Measurements from ENCODE around the gene BEAN1. TPM values are rescaled to one million over a fixed set of nuclear protein-coding genes. Genes with fewer than 3 reads are reported as not detected.
"Not testable (repeated sequence)": the region's sequence is repeated elsewhere in the genome, so short reads cannot be mapped to it uniquely, and the experiment has no call there.

BEAN1 gene
- total RNA-seq, 1 experiment from 2014 or later, result 0.24 TPM

DNA sequence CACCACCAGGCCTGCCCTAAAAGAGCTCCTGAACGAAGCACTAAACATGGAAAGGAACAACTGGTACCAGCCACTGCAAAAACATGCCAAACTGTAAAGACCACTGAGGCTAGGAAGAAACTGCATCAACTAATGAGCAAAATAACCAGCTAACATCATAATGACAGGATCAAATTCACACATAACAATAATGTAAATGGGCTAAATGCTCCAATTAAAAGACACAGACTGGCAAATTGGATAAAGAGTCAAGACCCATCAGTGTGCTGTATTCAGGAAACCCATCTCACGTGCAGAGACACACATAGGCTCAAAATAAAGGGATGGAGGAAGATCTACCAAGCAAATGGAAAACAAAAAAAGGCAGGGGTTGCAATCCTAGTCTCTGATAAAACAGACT, 70.8 kb downstream of the BEAN1 start:
- H3T11ph ChIP-seq (ENCODE audit: low read length); H3K79me1 ChIP-seq (ENCODE audit: insufficient read depth, low read depth, low read length, poor library complexity, severe bottlenecking); H3K23me2 ChIP-seq (ENCODE audit: insufficient read length, low read depth, low read length, poor library complexity, severe bottlenecking); H3K14ac ChIP-seq (ENCODE audit: insufficient read depth, low read length); H2AFZ ChIP-seq (ENCODE audit: low read length); H3K4ac ChIP-seq (ENCODE audit: low read depth, low read length); H2AK5ac ChIP-seq (ENCODE audit: insufficient read length, low read length); H3K56ac ChIP-seq (ENCODE audit: insufficient read length, low read depth, low read length); H3K79me2 ChIP-seq (ENCODE audit: insufficient read depth, low read length); H4K8ac ChIP-seq (replicated peaks; ENCODE audit: insufficient read length, low read depth, low read length); H2BK5ac ChIP-seq (ENCODE audit: insufficient read length, low read length); H2BK120ac ChIP-seq (ENCODE audit: low read depth, low read length, poor library complexity, severe bottlenecking); H3K27me3 ChIP-seq (ENCODE audit: insufficient read depth, low read length); H3K36me3 Mint-ChIP-seq (ENCODE audit: insufficient read depth in 1 of 3, low read depth in 3 of 3); H3K9ac ChIP-seq (ENCODE audit: extremely low read depth, insufficient read length, low read length); H3K27ac Mint-ChIP-seq; H3K4me2 ChIP-seq (ENCODE audit: insufficient read depth, insufficient read length, low read length); H4K20me1 ChIP-seq (ENCODE audit: control insufficient read depth, insufficient read depth, insufficient read length); H3K9me3 ChIP-seq (ENCODE audit: control insufficient read depth, low read depth, low read length); H3K4me1 Mint-ChIP-seq; H3K23ac ChIP-seq (ENCODE audit: insufficient read length, low read depth, low read length); H3K4me3 Mint-ChIP-seq; H3K27ac ChIP-seq (ENCODE audit: insufficient read length, low read depth, low read length); H2BK12ac ChIP-seq (ENCODE audit: insufficient read length, low read depth, low read length); DNase-seq; H2BK15ac ChIP-seq (ENCODE audit: low read depth, low read length); H3K4me1 ChIP-seq (ENCODE audit: insufficient read depth, low read length); H4K91ac ChIP-seq (ENCODE audit: insufficient read length, low read depth, low read length); H2BK20ac ChIP-seq (ENCODE audit: low read depth, low read length, poor library complexity, severe bottlenecking); H4K5ac ChIP-seq (ENCODE audit: insufficient read length, low read depth, low read length); H3K18ac ChIP-seq (ENCODE audit: insufficient read length, low read depth, low read length): not testable (repeated sequence)
- H3K27me3 Mint-ChIP-seq (ENCODE audit: low read depth), result peaks cover 29% of the 10 kb centered on the region
- peaks cover 10 to 17% of the 10 kb centered on the region in 2 experiments for H3K9me3 Mint-ChIP-seq
- WGBS (ENCODE audit: extremely low coverage, insufficient read length, low lambda C conversion rate), result no CpG with 5 or more reads among the region's 2 CpGs

DNA sequence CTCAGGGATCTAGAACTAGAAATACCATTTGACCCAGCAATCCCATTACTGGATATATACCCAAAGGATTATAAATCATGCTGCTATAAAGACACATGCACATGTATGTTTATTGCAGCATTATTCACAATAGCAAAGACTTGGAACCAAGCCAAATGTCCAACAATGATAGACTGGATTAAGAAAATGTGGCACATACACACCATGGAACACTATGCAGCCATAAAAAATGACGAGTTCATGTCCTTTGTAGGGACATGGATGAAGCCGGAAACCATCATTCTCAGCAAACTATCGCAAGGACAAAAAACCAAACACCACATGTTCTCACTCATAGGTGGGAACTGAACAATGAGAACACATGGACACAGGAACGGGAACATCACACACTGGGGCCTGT, 74.5 kb downstream of the BEAN1 start:
- not testable (repeated sequence) for H3T11ph ChIP-seq (ENCODE audit: low read length); H3K79me1 ChIP-seq (ENCODE audit: insufficient read depth, low read depth, low read length, poor library complexity, severe bottlenecking); H2BK5ac ChIP-seq (ENCODE audit: insufficient read length, low read length); H4K91ac ChIP-seq (ENCODE audit: insufficient read length, low read depth, low read length); H4K8ac ChIP-seq (replicated peaks; ENCODE audit: insufficient read length, low read depth, low read length); H3K4me2 ChIP-seq (ENCODE audit: insufficient read depth, insufficient read length, low read length); H3K4me1 Mint-ChIP-seq; H3K56ac ChIP-seq (ENCODE audit: insufficient read length, low read depth, low read length); H3K9me3 ChIP-seq (ENCODE audit: control insufficient read depth, low read depth, low read length); H2BK120ac ChIP-seq (ENCODE audit: low read depth, low read length, poor library complexity, severe bottlenecking); H3K9me3 Mint-ChIP-seq; H3K27ac ChIP-seq (ENCODE audit: insufficient read length, low read depth, low read length); H3K27ac Mint-ChIP-seq; H2BK12ac ChIP-seq (ENCODE audit: insufficient read length, low read depth, low read length); H4K20me1 ChIP-seq (ENCODE audit: control insufficient read depth, insufficient read depth, insufficient read length); H3K18ac ChIP-seq (ENCODE audit: insufficient read length, low read depth, low read length); H3K14ac ChIP-seq (ENCODE audit: insufficient read depth, low read length); H3K27me3 ChIP-seq (ENCODE audit: insufficient read depth, low read length); DNase-seq; H3K79me2 ChIP-seq (ENCODE audit: insufficient read depth, low read length); H3K9ac ChIP-seq (ENCODE audit: extremely low read depth, insufficient read length, low read length); H2AK5ac ChIP-seq (ENCODE audit: insufficient read length, low read length); H3K23ac ChIP-seq (ENCODE audit: insufficient read length, low read depth, low read length); H2BK20ac ChIP-seq (ENCODE audit: low read depth, low read length, poor library complexity, severe bottlenecking); H2BK15ac ChIP-seq (ENCODE audit: low read depth, low read length); H2AFZ ChIP-seq (ENCODE audit: low read length); H3K4ac ChIP-seq (ENCODE audit: low read depth, low read length); H3K23me2 ChIP-seq (ENCODE audit: insufficient read length, low read depth, low read length, poor library complexity, severe bottlenecking); H4K5ac ChIP-seq (ENCODE audit: insufficient read length, low read depth, low read length); H3K4me1 ChIP-seq (ENCODE audit: insufficient read depth, low read length); H3K36me3 Mint-ChIP-seq (ENCODE audit: insufficient read depth in 1 of 3, low read depth in 3 of 3); H3K4me3 Mint-ChIP-seq
- peaks cover 22% of the 10 kb centered on the region for H3K27me3 Mint-ChIP-seq (ENCODE audit: low read depth)
- WGBS (ENCODE audit: extremely low coverage, insufficient read length, low lambda C conversion rate), result no CpG with 5 or more reads among the region's 4 CpGs
